HepG2 (cell line): Measurements from ENCODE around the gene SOX8.

Experiments
- CTCF ChIP-seq: sonication (generic); formaldehyde crosslinking; IDR thresholded peaks from 2 replicates; pipeline ENCODE4 v1.5.0; 2020; ENCODE audit warnings: mild to moderate bottlenecking, missing genetic modification reagents, moderate library complexity
- ESRRA ChIP-seq: sonication (generic); formaldehyde crosslinking; IDR thresholded peaks from 2 replicates; pipeline ENCODE4 v1.5.1; 2020; ENCODE audit warnings: mild to moderate bottlenecking, low read depth, missing genetic modification reagents
- EZH2 ChIP-seq: conservative IDR thresholded peaks from 2 replicates; pipeline ENCODE4 v1.6.1; 2012; ENCODE audit warnings: mild to moderate bottlenecking, low read depth, low read length, moderate library complexity
- SP2 ChIP-seq: sonication (generic); formaldehyde crosslinking; IDR thresholded peaks from 2 replicates; pipeline ENCODE4 v1.5.1; 2020; ENCODE audit warnings: mild to moderate bottlenecking, missing genetic modification reagents
- ZBTB49 ChIP-seq: sonication (generic); formaldehyde crosslinking; IDR thresholded peaks from 2 replicates; pipeline ENCODE4 v1.4.0; 2020; ENCODE audit warnings: missing genetic modification reagents, borderline replicate concordance
- ZKSCAN1 ChIP-seq: fragments of 150-350 bp; IDR thresholded peaks from 2 replicates; pipeline ENCODE4 v1.6.1; 2014; ENCODE audit warnings: low read length
- ZNF251 ChIP-seq: sonication (generic); formaldehyde crosslinking; IDR thresholded peaks from 2 replicates; pipeline ENCODE4 v1.9.0; 2021; ENCODE audit warnings: mild to moderate bottlenecking, missing genetic modification reagents
- ZUFSP ChIP-seq: sonication (generic); formaldehyde crosslinking; IDR thresholded peaks from 2 replicates; pipeline ENCODE4 v1.9.0; 2021; ENCODE audit warnings: missing genetic modification reagents, mild to moderate bottlenecking, borderline replicate concordance

- no peak for TF ChIP-seq ESRRA (CRISPR knock-in tag)
- TF ChIP-seq ZBTB49 (CRISPR knock-in tag) = no peak
- no peak for TF ChIP-seq CTCF (CRISPR knock-in tag)
- no peak for TF ChIP-seq SP2
- TF ChIP-seq ZNF251 (CRISPR knock-in tag) = no peak
- TF ChIP-seq EZH2 = 0 out of 2 replicates have a peak, but pooled peaks have one; percentile 24
- TF ChIP-seq ZUFSP (CRISPR knock-in tag) = no peak
- TF ChIP-seq ZKSCAN1 = no peak
Measured at GRCh38 chr16:987906-988305, 6.3 kb downstream of the SOX8 start.
